RPMI7951 (cell line): Measurements from ENCODE around the gene PCDHA1. TPM values are rescaled to one million over a fixed set of nuclear protein-coding genes. Genes with fewer than 3 reads are reported as not detected.
A peak's percentile ranks its signal among the peaks of the same experiment; 100 is the strongest.

Experiments
- DNase-seq: peaks from one replicate; pipeline ENCODE4 v3.0.0-alpha.2; 2012; ENCODE audit warnings: low read depth
- total RNA-seq: library from RNA; depleted of rRNA; stranded (reverse); fragments of >200 nt; shearing (Covaris generic); gene quantifications from 2 replicates; pipeline ENCODE4 v1.2.3, GENCODE V29; 2014

The PCDHA1 gene
- total RNA-seq, 1 experiment from 2014 or later: under 0.01 TPM

GRCh38 chr5:140988608-140989007 lies 202.7 kb downstream of the PCDHA1 start:
- DNase-seq: no peak

- DNase-seq: no peak
These were observed 203.5 kb downstream of the PCDHA1 start for GRCh38 chr5:140989254-140990020.

GRCh38 chr5:140992828-140993227 lies 206.9 kb downstream of the PCDHA1 start:
- no peak for DNase-seq

- DNase-seq: no peak
These were observed 210.1 kb downstream of the PCDHA1 start for GRCh38 chr5:140996060-140996459.

GRCh38 chr5:140998921-140999410 lies 213.0 kb downstream of the PCDHA1 start:
- DNase-seq: no peak

GRCh38 chr5:141001446-141001843 lies 215.5 kb downstream of the PCDHA1 start:
- DNase-seq: no peak

GRCh38 chr5:141001844-141002604 lies 216.1 kb downstream of the PCDHA1 start:
- peak; percentile 7 for DNase-seq

- DNase-seq: no peak
These were observed 216.6 kb downstream of the PCDHA1 start for GRCh38 chr5:141002605-141002965.

GRCh38 chr5:141003031-141003430 lies 217.1 kb downstream of the PCDHA1 start:
- DNase-seq: no peak

- peak; percentile 3 for DNase-seq
These were observed 218.1 kb downstream of the PCDHA1 start for GRCh38 chr5:141003791-141004611.

- no peak for DNase-seq
These were observed 221.9 kb downstream of the PCDHA1 start for GRCh38 chr5:141007791-141008190.

GRCh38 chr5:141010047-141010793 lies 224.3 kb downstream of the PCDHA1 start:
- no peak for DNase-seq

GRCh38 chr5:141017943-141018342 lies 232.0 kb downstream of the PCDHA1 start:
- DNase-seq: no peak

- no peak for DNase-seq
These were observed 236.4 kb downstream of the PCDHA1 start for GRCh38 chr5:141022384-141022783.

GRCh38 chr5:141031006-141031405 lies 245.1 kb downstream of the PCDHA1 start:
- no peak for DNase-seq

GRCh38 chr5:141032626-141033025 lies 246.7 kb downstream of the PCDHA1 start:
- no peak for DNase-seq

GRCh38 chr5:141039061-141039460 lies 253.1 kb downstream of the PCDHA1 start:
- DNase-seq: no peak

- no peak for DNase-seq
These were observed 253.6 kb downstream of the PCDHA1 start for GRCh38 chr5:141039517-141039916.

GRCh38 chr5:141040093-141040770 lies 254.3 kb downstream of the PCDHA1 start:
- peak; percentile 9 for DNase-seq

GRCh38 chr5:141040771-141041426 lies 255.0 kb downstream of the PCDHA1 start:
- peak; percentile 78 for DNase-seq
